Subcutaneous adipose tissue (tissue), 4 donors: ENCODE results near the gene FOXD2. TPM values are rescaled to one million over a fixed set of nuclear protein-coding genes. Genes with fewer than 3 reads are reported as not detected.

Source experiments
- CTCF ChIP-seq: fragments of 450-650 bp; IDR thresholded peaks from one replicate; pipeline ENCODE4 v1.5.1; 2016; ENCODE audit warnings: low read depth, mild to moderate bottlenecking, control low read depth, antibody characterized with exemption, moderate library complexity
- total RNA-seq, 4 donors: library from RNA; depleted of rRNA; stranded (reverse); fragments of >200 nt; gene quantifications; one replicate each; pipeline ENCODE4 v1.1.0, GENCODE V29; 2016

Gene FOXD2
- total RNA-seq, 4 donors from 2014 or later = under 0.01 to 0.38 (median 0.17) TPM; not detected in 1

- TF ChIP-seq CTCF = no peak
These were observed 39.8 kb downstream of the FOXD2 start for GRCh38 chr1:47477595-47478080.

DNA sequence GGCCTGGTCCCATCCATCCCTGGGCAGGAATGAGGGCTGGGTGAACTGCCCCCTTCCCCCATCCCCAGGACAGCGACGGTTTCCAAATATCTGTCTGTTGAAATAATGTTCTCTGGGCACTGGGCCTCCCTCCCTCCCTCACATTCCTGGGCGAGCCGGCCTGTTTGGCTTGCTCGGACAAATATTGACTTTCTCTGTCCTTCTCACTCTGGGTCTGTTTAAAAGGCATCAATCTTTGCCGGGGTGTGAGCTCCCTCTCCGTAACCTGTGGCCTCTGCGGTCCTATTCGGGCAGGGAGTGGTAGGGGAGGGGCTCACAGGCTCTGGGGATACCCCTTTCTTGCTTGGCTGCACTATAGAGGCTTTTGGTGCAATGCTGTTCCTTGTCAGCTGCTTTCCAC is 40.2 kb downstream of the FOXD2 start:
- TF ChIP-seq CTCF = no peak

DNA sequence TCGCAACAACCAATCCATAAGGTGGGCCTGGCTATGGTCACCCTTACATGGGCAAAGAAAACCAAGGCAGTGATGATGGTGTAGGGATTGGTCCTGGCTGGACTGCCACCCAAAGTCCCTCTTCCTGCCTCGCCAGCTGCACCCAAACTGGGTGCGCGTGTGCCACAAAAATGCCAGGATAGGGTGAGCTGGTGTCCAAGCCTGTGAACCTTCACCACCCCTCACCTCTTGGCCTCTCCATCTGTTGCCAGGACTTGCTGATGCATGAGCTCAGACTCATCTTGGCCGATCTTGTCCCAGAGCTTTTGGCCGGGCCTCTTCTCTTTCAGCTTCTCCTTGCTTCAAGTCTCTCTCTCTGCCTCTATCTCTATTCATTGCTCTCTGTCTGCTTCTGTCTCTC is 41.8 kb downstream of the FOXD2 start:
- no peak for TF ChIP-seq CTCF

DNA sequence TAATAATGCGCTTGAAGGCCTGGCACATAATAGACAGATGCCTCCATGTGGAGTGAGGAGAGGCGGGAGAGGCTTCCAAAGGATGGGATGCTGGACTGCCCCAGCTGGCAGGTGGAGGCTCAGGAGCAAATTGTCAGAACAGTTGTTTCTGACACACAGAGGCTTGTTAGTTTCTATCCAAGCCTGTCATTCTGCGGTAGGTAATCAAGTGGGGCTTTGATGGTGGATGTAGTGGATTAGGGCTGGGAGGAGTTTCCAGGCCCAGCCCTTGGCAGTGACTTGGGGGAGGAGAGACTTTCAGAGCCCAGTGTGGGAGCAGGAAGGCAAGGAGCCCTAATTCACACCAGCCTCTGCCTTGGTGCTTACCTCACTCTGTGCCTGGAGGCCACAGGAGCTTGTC is 44.1 kb downstream of the FOXD2 start:
- no peak for TF ChIP-seq CTCF

- TF ChIP-seq CTCF = no peak
These were observed 44.9 kb downstream of the FOXD2 start for GRCh38 chr1:47482786-47483185.

DNA sequence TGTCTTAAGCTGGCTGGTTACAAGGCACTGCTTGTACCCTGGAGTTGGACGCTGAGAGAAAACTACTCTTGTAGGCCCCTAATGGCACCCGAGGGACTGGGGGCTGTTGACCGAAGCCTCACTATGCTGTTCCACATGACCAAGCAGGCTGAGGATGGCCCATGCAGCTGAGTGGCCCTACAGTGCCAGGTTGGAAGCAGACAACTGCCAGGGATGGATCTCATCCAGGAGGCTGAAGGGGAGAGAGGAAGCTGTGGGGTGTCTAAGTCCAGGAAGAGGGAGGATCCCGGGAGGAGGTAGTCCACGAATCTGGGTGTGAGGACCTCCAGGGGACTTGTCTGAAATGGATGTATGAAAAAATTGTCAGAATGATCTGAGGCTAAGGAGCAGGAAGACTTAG is 45.8 kb downstream of the FOXD2 start:
- TF ChIP-seq CTCF = no peak

DNA sequence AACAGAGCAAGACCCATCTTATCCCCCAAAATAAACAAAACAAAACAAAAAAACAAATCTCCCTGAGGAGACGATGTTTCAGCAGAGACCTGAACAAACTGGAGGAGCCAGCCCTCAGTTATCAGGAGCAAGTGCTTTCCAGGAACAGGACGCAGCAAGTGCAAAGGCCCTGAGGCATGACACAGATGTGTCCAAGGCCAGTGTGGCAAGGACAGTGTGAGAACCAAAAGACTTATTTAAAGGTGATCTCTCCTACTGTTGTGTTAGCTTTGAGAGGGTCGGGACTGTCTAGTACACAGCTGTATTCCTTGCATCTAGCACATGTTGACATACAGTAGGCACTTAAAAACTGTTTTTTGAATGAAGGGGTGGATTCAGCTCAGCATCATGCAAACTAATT is 48.0 kb downstream of the FOXD2 start:
- no peak for TF ChIP-seq CTCF
